Measurements from ENCODE around the gene TNFRSF4.

DNA sequence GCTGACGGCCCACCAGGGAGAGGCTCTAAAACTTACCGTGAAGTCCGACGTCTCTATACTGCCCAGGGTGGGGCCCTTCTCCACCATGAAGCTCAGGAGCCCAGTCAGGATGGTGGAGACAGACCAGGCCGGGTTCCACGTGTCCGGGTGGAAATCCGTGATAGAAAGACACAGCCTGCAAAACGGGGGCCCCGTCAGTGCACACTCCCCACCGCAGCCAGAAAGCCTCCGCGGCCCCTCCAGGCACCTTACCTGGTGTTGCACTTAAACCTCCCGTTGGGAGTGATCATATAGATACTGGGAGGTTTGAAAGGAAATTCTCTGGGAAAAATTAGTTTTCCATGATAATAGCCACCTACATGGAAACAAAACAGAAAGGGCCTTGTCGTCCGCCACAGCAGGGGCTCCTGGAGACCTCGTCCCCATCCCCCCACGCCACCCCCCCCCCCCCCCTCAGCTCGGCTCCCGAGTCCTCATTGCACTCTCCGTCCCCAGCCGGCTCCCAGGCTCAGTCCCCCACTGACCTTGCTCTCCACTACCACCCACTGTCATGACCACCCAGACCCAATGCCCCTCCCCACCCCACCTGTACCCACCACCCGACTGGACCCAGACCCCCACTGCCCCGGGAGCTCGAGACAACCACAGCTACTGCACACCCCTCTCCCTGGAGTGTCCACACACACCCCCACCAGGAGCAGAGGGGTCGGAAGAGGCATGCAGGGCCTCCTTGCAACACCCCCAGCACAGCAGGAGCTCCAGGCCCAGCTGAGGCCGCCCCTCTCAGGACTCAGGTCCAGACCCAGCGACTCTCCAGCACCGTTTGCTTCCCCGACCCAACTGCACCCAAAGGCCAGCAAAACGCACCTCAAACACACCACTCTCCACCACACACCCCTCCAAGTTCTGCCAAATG is 43.3 kb upstream of the TNFRSF4 start:
- TF ChIP-seq, protein P1, sequence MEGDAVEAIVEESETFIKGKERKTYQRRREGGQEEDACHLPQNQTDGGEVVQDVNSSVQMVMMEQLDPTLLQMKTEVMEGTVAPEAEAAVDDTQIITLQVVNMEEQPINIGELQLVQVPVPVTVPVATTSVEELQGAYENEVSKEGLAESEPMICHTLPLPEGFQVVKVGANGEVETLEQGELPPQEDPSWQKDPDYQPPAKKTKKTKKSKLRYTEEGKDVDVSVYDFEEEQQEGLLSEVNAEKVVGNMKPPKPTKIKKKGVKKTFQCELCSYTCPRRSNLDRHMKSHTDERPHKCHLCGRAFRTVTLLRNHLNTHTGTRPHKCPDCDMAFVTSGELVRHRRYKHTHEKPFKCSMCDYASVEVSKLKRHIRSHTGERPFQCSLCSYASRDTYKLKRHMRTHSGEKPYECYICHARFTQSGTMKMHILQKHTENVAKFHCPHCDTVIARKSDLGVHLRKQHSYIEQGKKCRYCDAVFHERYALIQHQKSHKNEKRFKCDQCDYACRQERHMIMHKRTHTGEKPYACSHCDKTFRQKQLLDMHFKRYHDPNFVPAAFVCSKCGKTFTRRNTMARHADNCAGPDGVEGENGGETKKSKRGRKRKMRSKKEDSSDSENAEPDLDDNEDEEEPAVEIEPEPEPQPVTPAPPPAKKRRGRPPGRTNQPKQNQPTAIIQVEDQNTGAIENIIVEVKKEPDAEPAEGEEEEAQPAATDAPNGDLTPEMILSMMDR (conservative IDR thresholded peaks at IDR 0.05 in 1 of 2, IDR thresholded peaks at IDR 0.05 in 1 of 2; ENCODE audit: low read depth in 1 of 2, low read length in 2 of 2): no peak
- TF ChIP-seq EZH2 (IDR thresholded peaks at IDR 0.05; ENCODE audit: low read length, missing control alignments): no peak

Measured in fibroblast of lung (primary cell).